Breast epithelium (tissue), 3 donors: ENCODE measurements around the gene PROB1.

Experiments used
- POLR2A ChIP-seq: fragments of 450-650 bp; IDR thresholded peaks from one replicate; pipeline ENCODE4 v1.6.1; 2016; ENCODE audit warnings: antibody characterized with exemption, mild to moderate bottlenecking, moderate library complexity
- POLR2AphosphoS5 ChIP-seq, 3 donors: sonication (generic); formaldehyde crosslinking; IDR thresholded peaks; one replicate each; pipeline ENCODE4 v1.6.1; 2017; ENCODE audit warnings: antibody characterized with exemption in 3 of 3
- TF ChIP-seq, protein P1 (sequence below), 3 donors: fragments of 450-650 bp; IDR thresholded peaks; one replicate each; pipeline ENCODE4 v1.5.1; 2016 to 2017; ENCODE audit warnings: antibody characterized with exemption in 3 of 3, mild to moderate bottlenecking in 3 of 3, moderate library complexity in 3 of 3

DNA sequence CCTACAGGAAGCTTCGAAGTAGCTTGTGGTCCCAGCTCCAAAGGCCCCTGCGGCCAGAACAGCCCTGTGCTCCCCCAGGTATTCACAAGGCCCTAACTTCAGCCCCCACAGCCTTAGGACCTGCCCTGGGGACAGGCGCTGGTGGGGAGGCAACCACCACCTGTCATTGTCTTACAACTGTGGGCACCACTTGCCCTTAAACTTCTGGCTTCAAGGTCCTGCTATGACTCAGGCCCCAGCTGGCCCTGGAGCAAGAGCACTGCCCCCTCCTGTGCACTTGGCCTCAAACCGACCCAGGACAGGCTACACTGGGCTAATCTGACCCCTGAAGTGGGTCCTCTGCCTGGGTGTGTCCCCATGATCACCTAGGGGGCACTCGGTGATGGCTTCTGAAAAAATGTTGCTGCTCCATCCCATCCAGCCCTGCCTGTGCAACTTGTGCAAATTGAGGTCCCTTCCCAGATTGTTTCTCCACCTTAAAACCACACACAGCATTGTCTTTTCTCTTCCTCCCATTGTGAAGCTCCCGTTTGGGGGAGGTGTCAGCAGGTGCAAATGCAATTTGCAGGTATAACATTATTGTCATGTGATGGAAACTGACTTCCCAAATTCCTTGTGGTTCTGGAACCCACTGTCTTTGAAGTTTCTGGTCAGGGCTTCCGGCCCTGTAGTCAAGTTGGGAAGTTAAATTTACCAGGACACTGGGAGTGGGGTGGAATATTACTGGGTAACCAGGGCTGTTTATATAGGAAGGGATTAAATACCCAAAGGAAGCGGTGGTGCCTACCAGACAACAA lies 1.1 kb upstream of the PROB1 start:
- TF ChIP-seq POLR2AphosphoS5 (IDR thresholded peaks at IDR 0.05) (no peak), POLR2A (no peak)
- TF ChIP-seq, protein P1, sequence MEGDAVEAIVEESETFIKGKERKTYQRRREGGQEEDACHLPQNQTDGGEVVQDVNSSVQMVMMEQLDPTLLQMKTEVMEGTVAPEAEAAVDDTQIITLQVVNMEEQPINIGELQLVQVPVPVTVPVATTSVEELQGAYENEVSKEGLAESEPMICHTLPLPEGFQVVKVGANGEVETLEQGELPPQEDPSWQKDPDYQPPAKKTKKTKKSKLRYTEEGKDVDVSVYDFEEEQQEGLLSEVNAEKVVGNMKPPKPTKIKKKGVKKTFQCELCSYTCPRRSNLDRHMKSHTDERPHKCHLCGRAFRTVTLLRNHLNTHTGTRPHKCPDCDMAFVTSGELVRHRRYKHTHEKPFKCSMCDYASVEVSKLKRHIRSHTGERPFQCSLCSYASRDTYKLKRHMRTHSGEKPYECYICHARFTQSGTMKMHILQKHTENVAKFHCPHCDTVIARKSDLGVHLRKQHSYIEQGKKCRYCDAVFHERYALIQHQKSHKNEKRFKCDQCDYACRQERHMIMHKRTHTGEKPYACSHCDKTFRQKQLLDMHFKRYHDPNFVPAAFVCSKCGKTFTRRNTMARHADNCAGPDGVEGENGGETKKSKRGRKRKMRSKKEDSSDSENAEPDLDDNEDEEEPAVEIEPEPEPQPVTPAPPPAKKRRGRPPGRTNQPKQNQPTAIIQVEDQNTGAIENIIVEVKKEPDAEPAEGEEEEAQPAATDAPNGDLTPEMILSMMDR (IDR thresholded peaks at IDR 0.05), result no peak
